Renal cortex interstitium (tissue), 11 donors: ENCODE data around the gene MTNR1A. TPM values are rescaled to one million over a fixed set of nuclear protein-coding genes. Genes with fewer than 3 reads are reported as not detected.
A peak's percentile ranks its signal among the peaks of the same experiment; 100 is the strongest.
"Not testable (repeated sequence)": the region's sequence is repeated elsewhere in the genome, so short reads cannot be mapped to it uniquely, and the experiment has no call there.

Experiments
- DNase-seq, 11 donors: peaks; one replicate each; pipeline ENCODE4 v3.0.0-alpha.2; 2013; ENCODE audit warnings: low read depth in 9 of 11, low spot score in 4 of 11; ENCODE audit errors: extremely low read depth in 1 of 11
- polyA plus RNA-seq, 3 donors: library from polyadenylated mRNA; unstranded; fragments of 120-200 nt; gene quantifications; one replicate each; pipeline ENCODE4 v1.2.1, GENCODE V29; 2013; ENCODE audit not compliant: insufficient read length in 3 of 3

The MTNR1A gene
- polyA plus RNA-seq, 3 donors, result 1.7 to 2.0 (median 1.9) TPM

DNA sequence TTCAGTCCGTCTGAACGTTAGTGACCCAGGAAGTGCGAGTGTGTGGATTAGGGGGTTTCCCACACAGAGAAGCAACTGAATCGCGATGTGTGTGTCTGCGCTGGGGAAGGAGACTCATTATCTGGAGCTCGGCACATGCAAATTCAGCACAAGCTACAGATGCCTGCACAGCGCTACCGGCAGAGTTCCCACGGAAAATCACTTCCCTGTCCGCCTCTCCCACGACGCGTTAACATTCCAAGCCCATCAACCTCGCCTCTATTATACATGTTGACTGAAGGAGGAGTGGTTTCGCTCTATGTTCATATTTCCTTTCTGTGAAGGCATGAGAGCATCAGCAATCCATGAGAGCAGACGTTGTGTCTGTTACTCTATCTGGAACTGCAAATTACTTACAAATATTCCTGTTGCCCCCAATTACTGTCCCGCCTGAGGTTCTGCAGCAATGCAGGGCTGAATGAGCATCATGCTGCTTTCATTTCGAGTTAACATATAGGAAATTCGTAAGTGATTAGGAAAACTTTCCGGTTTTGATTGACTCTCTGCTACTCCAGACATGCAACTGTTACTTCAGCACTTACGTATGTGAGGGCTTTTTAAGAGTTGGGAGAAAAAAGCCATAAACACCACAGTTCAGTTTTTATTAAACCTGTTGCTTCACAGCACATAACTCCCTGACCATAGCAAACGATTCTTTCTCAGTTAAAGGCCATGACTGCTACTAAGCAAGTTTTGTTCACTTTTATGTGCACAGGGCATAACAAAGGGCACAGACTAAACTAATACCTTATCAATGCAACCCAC, 15.0 kb upstream of the MTNR1A start:
- DNase-seq, result no peak

DNA sequence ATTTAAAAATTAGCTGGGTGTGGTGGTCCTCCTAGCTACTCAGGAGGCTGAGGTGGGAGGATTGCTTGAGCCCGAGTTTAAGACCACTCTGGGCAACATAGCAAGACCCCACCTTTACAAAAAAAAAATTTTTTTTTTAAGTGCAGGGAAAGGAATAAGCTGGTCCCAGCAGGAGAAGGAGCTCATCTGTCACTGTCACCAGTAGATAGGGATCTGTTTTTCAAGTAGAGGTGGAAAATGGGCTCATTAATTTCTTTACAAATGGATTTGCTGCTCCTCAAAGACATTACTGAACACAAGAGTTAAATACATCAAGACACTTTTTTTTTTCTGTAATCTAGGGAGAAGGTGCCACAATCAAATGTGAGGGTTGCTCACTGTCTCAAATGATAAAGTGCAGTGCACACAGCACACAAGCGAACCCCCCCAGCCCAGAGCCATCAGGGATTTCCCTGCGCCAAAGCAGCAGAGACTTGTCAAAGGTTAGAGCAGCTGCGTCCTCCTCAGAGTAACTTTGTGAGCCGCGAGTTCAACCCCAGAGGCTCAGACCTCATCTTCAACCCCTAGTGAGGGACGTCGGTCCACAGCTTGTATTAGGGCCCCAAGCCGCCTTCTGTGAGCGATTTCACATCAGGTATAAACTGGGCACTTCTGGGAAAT, 14.3 kb upstream of the MTNR1A start:
- no peak for DNase-seq

- DNase-seq, result no peak
Observed at GRCh38 chr4:186566068-186566467, 10.7 kb upstream of the MTNR1A start.

DNA sequence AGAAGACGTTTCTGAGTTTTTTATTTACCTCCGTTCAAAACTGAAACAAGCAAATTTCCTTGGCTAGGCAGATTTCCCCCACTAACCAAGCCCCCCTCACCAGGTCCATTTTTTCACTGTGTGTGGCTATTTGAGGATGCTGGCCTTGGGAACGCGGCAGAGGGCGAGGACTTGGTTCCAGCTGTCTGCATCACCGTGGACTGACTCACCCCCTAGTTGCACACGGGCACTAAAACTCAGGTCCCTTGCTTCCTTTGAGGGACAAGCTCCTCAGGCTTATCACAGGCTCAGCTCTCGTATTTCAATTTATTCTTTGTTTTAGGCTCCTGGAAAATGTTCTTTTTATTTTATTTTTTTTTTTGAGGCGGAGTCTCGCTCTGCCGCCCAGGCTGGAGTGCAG, 8.4 kb upstream of the MTNR1A start:
- DNase-seq, result no peak

- DNase-seq, result no peak
Observed at GRCh38 chr4:186561748-186562147, 6.4 kb upstream of the MTNR1A start.

- DNase-seq, result no peak
Observed at GRCh38 chr4:186560647-186561046, 5.3 kb upstream of the MTNR1A start.

DNA sequence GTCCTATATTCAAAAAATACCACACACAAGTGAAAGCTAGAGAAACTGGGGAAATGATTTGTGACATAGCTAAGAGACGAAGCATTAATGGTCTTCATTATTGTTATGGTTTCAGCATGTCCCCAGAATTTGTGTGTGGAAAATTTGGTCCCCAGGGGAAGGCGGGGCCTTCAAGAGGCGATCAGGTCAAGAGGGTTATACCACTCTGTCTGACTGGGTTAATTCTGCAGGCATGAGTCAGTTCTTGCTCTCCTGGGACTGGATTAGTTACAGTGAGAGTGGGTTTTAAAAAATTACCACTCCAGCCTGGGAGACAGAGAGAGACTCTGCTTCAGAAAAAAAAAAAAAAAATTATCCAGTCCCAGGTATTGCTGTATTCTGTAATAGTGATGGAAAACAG, 2.1 kb upstream of the MTNR1A start:
- DNase-seq, result no peak

- no peak for DNase-seq
Observed at GRCh38 chr4:186557061-186557460, 1.7 kb upstream of the MTNR1A start.

- DNase-seq, result peak in 4 of 11 donors; percentile 30 to 44 (median 33)
Observed at GRCh38 chr4:186554539-186554913, 841 bp downstream of the MTNR1A start.

GRCh38 chr4:186553717-186554116, 1.6 kb downstream of the MTNR1A start:
- DNase-seq, result no peak

- no peak for DNase-seq
Observed at GRCh38 chr4:186551849-186552248, 3.5 kb downstream of the MTNR1A start.

DNA sequence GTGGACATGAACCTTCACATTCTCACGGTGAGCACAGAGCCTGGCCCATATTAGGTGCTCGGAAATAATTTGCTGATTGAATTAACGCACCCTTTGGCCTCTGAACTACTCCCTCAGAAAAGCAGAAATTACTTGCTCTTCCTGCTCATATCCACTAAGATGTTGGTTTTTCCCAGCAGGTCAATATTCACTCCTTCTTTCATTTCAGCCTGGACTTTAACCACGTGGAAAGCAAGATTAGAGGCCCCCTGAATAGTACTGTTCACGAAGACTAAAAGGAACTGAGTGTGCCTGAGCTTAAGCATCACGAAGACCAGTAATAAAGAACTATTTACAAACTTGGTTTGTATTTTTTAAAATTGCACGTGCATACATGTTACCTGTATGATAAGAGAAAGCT, 9.9 kb downstream of the MTNR1A start:
- DNase-seq, result no peak

GRCh38 chr4:186543206-186543605, 12.2 kb downstream of the MTNR1A start:
- no peak for DNase-seq

- no peak for DNase-seq
Observed at GRCh38 chr4:186541801-186542200, 13.6 kb downstream of the MTNR1A start.

DNA sequence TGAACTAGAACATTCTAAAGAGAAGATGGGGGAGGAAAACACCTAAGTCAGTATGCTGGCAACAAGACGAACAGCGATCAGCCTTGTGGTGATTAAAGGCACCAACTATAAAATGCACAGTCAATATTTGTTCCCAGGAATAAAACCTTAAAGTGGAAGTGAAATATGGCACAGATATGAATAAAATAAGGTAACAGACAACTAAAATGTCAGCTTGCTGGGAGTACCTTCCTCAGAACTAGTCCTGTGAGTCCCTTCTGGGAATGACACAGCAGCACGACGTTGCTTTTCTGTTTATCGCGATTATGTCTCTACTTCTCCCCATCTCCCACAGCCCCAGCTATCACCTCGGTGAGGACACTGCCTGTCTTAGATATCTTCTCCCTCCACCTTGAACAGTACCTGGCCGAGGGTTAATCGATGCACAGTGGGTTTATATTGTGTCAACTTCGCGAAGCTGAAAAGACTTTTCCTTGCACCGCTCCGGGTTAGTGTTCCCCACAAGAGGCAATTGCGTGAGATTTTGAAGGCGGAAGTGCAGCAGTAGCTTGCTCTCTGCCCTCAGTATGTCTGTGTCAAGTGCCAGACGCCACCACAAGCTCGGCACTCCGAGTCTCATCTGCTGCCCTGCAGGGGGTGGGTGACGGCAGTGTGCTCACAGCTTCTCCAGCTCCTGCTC, 17.4 kb downstream of the MTNR1A start:
- DNase-seq, result no peak

- no peak for DNase-seq
Observed at GRCh38 chr4:186536285-186536684, 19.1 kb downstream of the MTNR1A start.

GRCh38 chr4:186534056-186534455, 21.3 kb downstream of the MTNR1A start:
- no peak for DNase-seq

DNA sequence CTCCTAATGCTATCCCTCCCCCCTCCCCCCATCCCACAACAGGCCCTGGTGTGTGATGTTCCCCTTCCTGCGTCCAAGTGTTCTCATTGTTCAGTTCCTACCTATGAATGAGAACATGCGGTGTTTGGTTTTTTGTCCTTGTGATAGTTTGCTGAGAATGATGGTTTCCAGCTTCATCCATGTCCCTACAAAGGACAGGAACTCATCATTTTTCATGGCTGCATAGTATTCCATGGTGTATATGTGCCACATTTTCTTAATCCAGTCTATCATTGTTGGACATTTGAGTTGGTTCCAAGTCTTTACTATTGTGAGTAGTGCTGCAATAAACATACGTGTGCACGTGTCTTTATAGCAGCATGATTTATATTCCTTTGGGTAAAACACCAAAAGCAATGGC, 31.4 kb downstream of the MTNR1A start:
- DNase-seq, result not testable (repeated sequence)

DNA sequence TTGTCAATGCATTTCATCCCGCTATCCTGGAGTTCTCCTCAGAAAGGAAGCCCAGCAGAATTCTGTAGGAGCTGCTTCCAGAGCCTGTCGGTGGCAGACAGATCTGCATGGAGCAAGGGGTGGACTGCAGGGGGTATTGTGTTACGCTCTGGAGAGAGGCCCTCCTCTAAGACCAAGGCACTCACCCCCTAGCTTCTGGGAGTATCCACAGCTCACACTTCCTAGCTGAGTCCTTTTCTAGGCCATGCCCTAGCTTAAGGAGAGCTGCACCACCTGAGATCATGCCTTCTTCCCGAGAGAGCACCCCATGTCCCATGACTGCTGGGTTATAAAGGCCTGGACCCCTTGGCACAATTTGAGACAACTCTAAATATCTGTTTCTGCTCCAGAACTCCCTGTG, 39.1 kb downstream of the MTNR1A start:
- no peak for DNase-seq

- DNase-seq, result no peak
Observed at GRCh38 chr4:186514271-186514950, 41.0 kb downstream of the MTNR1A start.
